Vagina (tissue), 2 donors: ENCODE measurements around the gene SRRM2.

Experiments
- POLR2A ChIP-seq, 2 donors: fragments of 450-650 bp; IDR thresholded peaks; one replicate each; pipeline ENCODE4 v1.6.1; 2017; ENCODE audit warnings: antibody characterized with exemption in 2 of 2, mild to moderate bottlenecking in 2 of 2, moderate library complexity in 2 of 2
- POLR2AphosphoS5 ChIP-seq, 2 donors: sonication (generic); formaldehyde crosslinking; IDR thresholded peaks; one replicate each; pipeline ENCODE4 v1.9.0; 2017; ENCODE audit warnings: antibody characterized with exemption in 2 of 2, mild to moderate bottlenecking in 2 of 2, low read depth in 1 of 2; ENCODE audit not compliant: insufficient read depth in 1 of 2
- TF ChIP-seq, protein P1 (sequence below), 3 experiments: fragments of 450-650 bp in 2 of 3; fragments of 200-600 bp in 1 of 3; sonication (generic) in 1 of 3; IDR thresholded peaks; one replicate each; pipeline ENCODE4 v1.5.1; 2017 to 2019; ENCODE audit warnings: antibody characterized with exemption in 3 of 3, mild to moderate bottlenecking in 2 of 3, moderate library complexity in 2 of 3

DNA sequence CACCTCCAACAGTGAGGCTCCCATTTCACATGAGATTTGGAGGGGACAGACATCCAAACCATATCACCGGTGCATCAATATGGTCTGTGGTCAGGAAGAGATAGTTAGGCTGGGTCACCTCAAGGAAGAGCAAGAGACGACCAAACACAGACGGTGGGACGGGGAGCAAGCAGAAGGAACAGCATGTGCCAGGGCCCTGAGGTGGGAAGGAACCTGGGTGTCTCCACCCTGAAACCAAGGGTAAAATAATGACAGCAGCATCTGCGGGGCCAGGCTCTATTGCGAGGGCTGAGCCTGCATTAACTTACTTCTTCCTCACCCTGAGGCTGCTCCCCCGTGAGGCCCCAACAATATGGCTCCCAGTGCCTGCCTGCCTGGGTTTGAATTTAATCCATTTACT lies 55.7 kb downstream of the SRRM2 start:
- TF ChIP-seq, protein P1, sequence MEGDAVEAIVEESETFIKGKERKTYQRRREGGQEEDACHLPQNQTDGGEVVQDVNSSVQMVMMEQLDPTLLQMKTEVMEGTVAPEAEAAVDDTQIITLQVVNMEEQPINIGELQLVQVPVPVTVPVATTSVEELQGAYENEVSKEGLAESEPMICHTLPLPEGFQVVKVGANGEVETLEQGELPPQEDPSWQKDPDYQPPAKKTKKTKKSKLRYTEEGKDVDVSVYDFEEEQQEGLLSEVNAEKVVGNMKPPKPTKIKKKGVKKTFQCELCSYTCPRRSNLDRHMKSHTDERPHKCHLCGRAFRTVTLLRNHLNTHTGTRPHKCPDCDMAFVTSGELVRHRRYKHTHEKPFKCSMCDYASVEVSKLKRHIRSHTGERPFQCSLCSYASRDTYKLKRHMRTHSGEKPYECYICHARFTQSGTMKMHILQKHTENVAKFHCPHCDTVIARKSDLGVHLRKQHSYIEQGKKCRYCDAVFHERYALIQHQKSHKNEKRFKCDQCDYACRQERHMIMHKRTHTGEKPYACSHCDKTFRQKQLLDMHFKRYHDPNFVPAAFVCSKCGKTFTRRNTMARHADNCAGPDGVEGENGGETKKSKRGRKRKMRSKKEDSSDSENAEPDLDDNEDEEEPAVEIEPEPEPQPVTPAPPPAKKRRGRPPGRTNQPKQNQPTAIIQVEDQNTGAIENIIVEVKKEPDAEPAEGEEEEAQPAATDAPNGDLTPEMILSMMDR (IDR thresholded peaks at IDR 0.05), result no peak
- no peak for TF ChIP-seq POLR2A (IDR thresholded peaks at IDR 0.05)
- no peak for TF ChIP-seq POLR2AphosphoS5 (IDR thresholded peaks at IDR 0.05; ENCODE audit: insufficient read depth in 1 of 2, low read depth in 1 of 2)
